HG03442 (cell line): ENCODE measurements around the gene CACNA2D4.

ENCODE experiments used
- ATAC-seq: cut with Tn5 transposase; IDR thresholded peaks from one replicate; pipeline ENCODE4 v1.9.1; 2021; ENCODE audit warnings: mild to moderate bottlenecking, moderate library complexity; ENCODE audit not compliant: unreplicated experiment

CACNA2D4 gene

GRCh38 chr12:1890810-1891209, 27.6 kb downstream of the CACNA2D4 start:
- no peak for ATAC-seq

GRCh38 chr12:1890119-1890703, 28.2 kb downstream of the CACNA2D4 start:
- no peak for ATAC-seq

GRCh38 chr12:1888923-1889322, 29.5 kb downstream of the CACNA2D4 start:
- ATAC-seq, result no peak

- ATAC-seq, result no peak
These were observed 31.9 kb downstream of the CACNA2D4 start for GRCh38 chr12:1886396-1887008.

- ATAC-seq, result no peak
These were observed 32.7 kb downstream of the CACNA2D4 start for GRCh38 chr12:1885599-1886245.

- no peak for ATAC-seq
These were observed 33.3 kb downstream of the CACNA2D4 start for GRCh38 chr12:1885082-1885596.

- ATAC-seq, result no peak
These were observed 33.8 kb downstream of the CACNA2D4 start for GRCh38 chr12:1884651-1885050.

GRCh38 chr12:1883513-1883912, 34.9 kb downstream of the CACNA2D4 start:
- no peak for ATAC-seq

- ATAC-seq, result no peak
These were observed 35.5 kb downstream of the CACNA2D4 start for GRCh38 chr12:1882850-1883470.

- ATAC-seq, result no peak
These were observed 36.0 kb downstream of the CACNA2D4 start for GRCh38 chr12:1882405-1882804.

- ATAC-seq, result no peak
These were observed 36.5 kb downstream of the CACNA2D4 start for GRCh38 chr12:1881936-1882335.

GRCh38 chr12:1881301-1881700, 37.2 kb downstream of the CACNA2D4 start:
- no peak for ATAC-seq

GRCh38 chr12:1880876-1881275, 37.6 kb downstream of the CACNA2D4 start:
- ATAC-seq, result no peak

GRCh38 chr12:1880153-1880845, 38.2 kb downstream of the CACNA2D4 start:
- ATAC-seq, result no peak

GRCh38 chr12:1879633-1880032, 38.8 kb downstream of the CACNA2D4 start:
- ATAC-seq, result no peak

GRCh38 chr12:1878695-1879094, 39.8 kb downstream of the CACNA2D4 start:
- no peak for ATAC-seq

GRCh38 chr12:1878214-1878613, 40.2 kb downstream of the CACNA2D4 start:
- ATAC-seq, result no peak

- no peak for ATAC-seq
These were observed 41.1 kb downstream of the CACNA2D4 start for GRCh38 chr12:1877169-1877878.

- ATAC-seq, result no peak
These were observed 42.4 kb downstream of the CACNA2D4 start for GRCh38 chr12:1876086-1876485.

- ATAC-seq, result no peak
These were observed 42.8 kb downstream of the CACNA2D4 start for GRCh38 chr12:1875608-1876007.
